WTC11 (cell line): ENCODE results near the gene PRELID1.

Source experiments
- IRF2 ChIP-seq: sonication (generic); formaldehyde crosslinking; IDR thresholded peaks from 2 replicates; pipeline ENCODE4 v1.8.0; 2022; ENCODE audit warnings: low read depth, missing genetic modification reagents, borderline replicate concordance
- JUN ChIP-seq: sonication (generic); formaldehyde crosslinking; IDR thresholded peaks from 2 replicates; pipeline ENCODE4 v1.8.0; 2023; ENCODE audit warnings: mild to moderate bottlenecking, missing genetic modification reagents
- NFE2L1 ChIP-seq: sonication (generic); formaldehyde crosslinking; IDR thresholded peaks from 2 replicates; pipeline ENCODE4 v1.8.1; 2023; ENCODE audit warnings: missing genetic modification reagents
- NR2C2 ChIP-seq: sonication (generic); formaldehyde crosslinking; IDR thresholded peaks from 2 replicates; pipeline ENCODE4 v1.8.0; 2022; ENCODE audit warnings: mild to moderate bottlenecking, missing genetic modification reagents
- RELA ChIP-seq: sonication (generic); formaldehyde crosslinking; IDR thresholded peaks from 2 replicates; pipeline ENCODE4 v1.8.1; 2022; ENCODE audit warnings: missing genetic modification reagents, mild to moderate bottlenecking, borderline replicate concordance
- SOX15 ChIP-seq: fragments of 250-450 bp; sonication (Bioruptor Pico); IDR thresholded peaks from 2 replicates; pipeline ENCODE4 v1.9.0; 2021; ENCODE audit warnings: mild to moderate bottlenecking
- ZBTB21 ChIP-seq: sonication (generic); formaldehyde crosslinking; IDR thresholded peaks from 2 replicates; pipeline ENCODE4 v1.8.1; 2023; ENCODE audit warnings: mild to moderate bottlenecking, missing genetic modification reagents, borderline replicate concordance
- ZNF263 ChIP-seq: sonication (generic); formaldehyde crosslinking; IDR thresholded peaks from 2 replicates; pipeline ENCODE4 v1.8.1; 2022; ENCODE audit warnings: low read depth, mild to moderate bottlenecking, moderate library complexity, missing genetic modification reagents
- ZNF416 ChIP-seq: fragments of 250-450 bp; sonication (Bioruptor Pico); IDR thresholded peaks from 2 replicates; pipeline ENCODE4 v1.9.0; 2021; ENCODE audit warnings: mild to moderate bottlenecking, inconsistent platforms
- TF ChIP-seq, protein P1 (sequence below): sonication (generic); formaldehyde crosslinking; IDR thresholded peaks from 2 replicates; pipeline ENCODE4 v1.8.1; 2023; ENCODE audit warnings: mild to moderate bottlenecking, missing genetic modification reagents, moderate library complexity
- TF ChIP-seq, protein P2 (sequence below): fragments of 200-600 bp; IDR thresholded peaks from 2 replicates; pipeline ENCODE4 v1.8.0; 2022; ENCODE audit warnings: antibody characterized with exemption
- TF ChIP-seq, protein P3 (sequence below): sonication (generic); formaldehyde crosslinking; conservative IDR thresholded peaks from 2 replicates; pipeline ENCODE4 v1.8.1; 2022; ENCODE audit warnings: mild to moderate bottlenecking, missing genetic modification reagents
- TF ChIP-seq, protein P4 (sequence below): sonication (generic); formaldehyde crosslinking; IDR thresholded peaks from 2 replicates; pipeline ENCODE4 v1.8.1; 2022; ENCODE audit warnings: mild to moderate bottlenecking, missing genetic modification reagents, moderate library complexity, borderline replicate concordance
- TF ChIP-seq, protein P5 (sequence below): sonication (generic); formaldehyde crosslinking; IDR thresholded peaks from 2 replicates; pipeline ENCODE4 v1.8.0; 2023; ENCODE audit warnings: missing genetic modification reagents

DNA sequence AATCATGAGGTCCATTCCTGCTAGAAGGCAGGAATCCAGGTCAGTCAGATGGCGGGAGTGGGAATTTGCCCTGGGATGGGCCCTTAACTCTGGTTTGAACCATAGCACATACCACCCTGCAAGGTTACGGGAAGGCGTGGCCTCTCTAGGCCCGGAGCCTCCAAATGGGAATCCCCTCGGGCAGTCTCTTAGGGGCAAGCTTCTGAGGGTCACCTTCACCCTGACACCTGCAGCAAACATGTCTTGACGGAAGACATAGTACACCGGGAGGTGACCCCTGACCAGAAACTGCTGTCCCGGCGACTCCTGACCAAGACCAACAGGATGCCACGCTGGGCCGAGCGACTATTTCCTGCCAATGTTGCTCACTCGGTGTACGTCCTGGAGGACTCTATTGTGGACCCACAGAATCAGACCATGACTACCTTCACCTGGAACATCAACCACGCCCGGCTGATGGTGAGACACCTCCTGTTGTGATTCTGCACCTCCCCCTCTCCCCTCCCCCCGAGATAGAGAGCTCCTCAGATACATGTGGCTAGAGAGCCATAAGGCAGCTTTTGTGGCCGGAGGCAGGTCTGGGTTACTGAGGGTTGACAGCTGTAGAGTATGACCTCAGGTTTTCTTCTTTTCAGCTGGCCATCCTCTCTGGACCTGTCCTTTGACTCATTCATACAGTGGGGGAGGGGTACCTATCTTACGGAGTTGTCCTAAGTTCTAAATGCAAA, 957 bp downstream of the PRELID1 start:
- TF ChIP-seq, protein P1, sequence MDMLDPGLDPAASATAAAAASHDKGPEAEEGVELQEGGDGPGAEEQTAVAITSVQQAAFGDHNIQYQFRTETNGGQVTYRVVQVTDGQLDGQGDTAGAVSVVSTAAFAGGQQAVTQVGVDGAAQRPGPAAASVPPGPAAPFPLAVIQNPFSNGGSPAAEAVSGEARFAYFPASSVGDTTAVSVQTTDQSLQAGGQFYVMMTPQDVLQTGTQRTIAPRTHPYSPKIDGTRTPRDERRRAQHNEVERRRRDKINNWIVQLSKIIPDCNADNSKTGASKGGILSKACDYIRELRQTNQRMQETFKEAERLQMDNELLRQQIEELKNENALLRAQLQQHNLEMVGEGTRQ (CRISPR knock-in tag): no peak
- TF ChIP-seq, protein P2, sequence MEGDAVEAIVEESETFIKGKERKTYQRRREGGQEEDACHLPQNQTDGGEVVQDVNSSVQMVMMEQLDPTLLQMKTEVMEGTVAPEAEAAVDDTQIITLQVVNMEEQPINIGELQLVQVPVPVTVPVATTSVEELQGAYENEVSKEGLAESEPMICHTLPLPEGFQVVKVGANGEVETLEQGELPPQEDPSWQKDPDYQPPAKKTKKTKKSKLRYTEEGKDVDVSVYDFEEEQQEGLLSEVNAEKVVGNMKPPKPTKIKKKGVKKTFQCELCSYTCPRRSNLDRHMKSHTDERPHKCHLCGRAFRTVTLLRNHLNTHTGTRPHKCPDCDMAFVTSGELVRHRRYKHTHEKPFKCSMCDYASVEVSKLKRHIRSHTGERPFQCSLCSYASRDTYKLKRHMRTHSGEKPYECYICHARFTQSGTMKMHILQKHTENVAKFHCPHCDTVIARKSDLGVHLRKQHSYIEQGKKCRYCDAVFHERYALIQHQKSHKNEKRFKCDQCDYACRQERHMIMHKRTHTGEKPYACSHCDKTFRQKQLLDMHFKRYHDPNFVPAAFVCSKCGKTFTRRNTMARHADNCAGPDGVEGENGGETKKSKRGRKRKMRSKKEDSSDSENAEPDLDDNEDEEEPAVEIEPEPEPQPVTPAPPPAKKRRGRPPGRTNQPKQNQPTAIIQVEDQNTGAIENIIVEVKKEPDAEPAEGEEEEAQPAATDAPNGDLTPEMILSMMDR: no peak
- no peak for TF ChIP-seq ZNF416
- TF ChIP-seq ZNF263 (CRISPR knock-in tag): no peak
- TF ChIP-seq, protein P3, sequence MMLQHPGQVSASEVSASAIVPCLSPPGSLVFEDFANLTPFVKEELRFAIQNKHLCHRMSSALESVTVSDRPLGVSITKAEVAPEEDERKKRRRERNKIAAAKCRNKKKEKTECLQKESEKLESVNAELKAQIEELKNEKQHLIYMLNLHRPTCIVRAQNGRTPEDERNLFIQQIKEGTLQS (CRISPR knock-in tag): no peak
- no peak for TF ChIP-seq JUN (CRISPR knock-in tag)
- TF ChIP-seq NFE2L1 (CRISPR knock-in tag): no peak
- no peak for TF ChIP-seq RELA (CRISPR knock-in tag)
- TF ChIP-seq, protein P4, sequence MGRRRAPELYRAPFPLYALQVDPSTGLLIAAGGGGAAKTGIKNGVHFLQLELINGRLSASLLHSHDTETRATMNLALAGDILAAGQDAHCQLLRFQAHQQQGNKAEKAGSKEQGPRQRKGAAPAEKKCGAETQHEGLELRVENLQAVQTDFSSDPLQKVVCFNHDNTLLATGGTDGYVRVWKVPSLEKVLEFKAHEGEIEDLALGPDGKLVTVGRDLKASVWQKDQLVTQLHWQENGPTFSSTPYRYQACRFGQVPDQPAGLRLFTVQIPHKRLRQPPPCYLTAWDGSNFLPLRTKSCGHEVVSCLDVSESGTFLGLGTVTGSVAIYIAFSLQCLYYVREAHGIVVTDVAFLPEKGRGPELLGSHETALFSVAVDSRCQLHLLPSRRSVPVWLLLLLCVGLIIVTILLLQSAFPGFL (CRISPR knock-in tag): no peak
- TF ChIP-seq, protein P5, sequence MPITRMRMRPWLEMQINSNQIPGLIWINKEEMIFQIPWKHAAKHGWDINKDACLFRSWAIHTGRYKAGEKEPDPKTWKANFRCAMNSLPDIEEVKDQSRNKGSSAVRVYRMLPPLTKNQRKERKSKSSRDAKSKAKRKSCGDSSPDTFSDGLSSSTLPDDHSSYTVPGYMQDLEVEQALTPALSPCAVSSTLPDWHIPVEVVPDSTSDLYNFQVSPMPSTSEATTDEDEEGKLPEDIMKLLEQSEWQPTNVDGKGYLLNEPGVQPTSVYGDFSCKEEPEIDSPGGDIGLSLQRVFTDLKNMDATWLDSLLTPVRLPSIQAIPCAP (CRISPR knock-in tag): no peak
- TF ChIP-seq SOX15 (CRISPR knock-in tag): no peak
- no peak for TF ChIP-seq ZBTB21 (CRISPR knock-in tag)
- no peak for TF ChIP-seq NR2C2 (CRISPR knock-in tag)
- no peak for TF ChIP-seq IRF2
